A673 (cell line): ENCODE measurements around the gene CNOT1. TPM values are rescaled to one million over a fixed set of nuclear protein-coding genes. Genes with fewer than 3 reads are reported as not detected.

Experiments used
- BruUV-seq: library from RNA; stranded (reverse); fragments of 400-500 nt; replicated peaks from 2 replicates; lab custom pipeline; 2021; lab: Mats Ljungman, UMichigan
- CTCF ChIA-PET: fragments of 300-600 bp; sonication (Branson Sonifier 250); formaldehyde crosslinking; loops from one replicate; lab custom pipeline; 2022; ENCODE audit warnings: antibody characterized with exemption; lab: Charles Lee
- POLR2A ChIA-PET: fragments of 300-600 bp; sonication (Branson Sonifier 250); formaldehyde crosslinking; loops from one replicate; lab custom pipeline; 2022; ENCODE audit warnings: antibody characterized with exemption; ENCODE audit not compliant: low non-redundant PET; lab: Charles Lee
- DNase-seq: peaks from one replicate; pipeline ENCODE4 v3.0.0-alpha.2; 2015; ENCODE audit warnings: low spot score
- H3K27ac ChIP-seq: fragments of 200-600 bp; sonication (generic); 2 replicates; pipeline ENCODE4 v1.5.1; 2016; ENCODE audit warnings: mixed run types, low read depth, mild to moderate bottlenecking, mixed read lengths, antibody characterized with exemption, low read length; ENCODE audit not compliant: poor library complexity, severe bottlenecking
- H3K27me3 ChIP-seq: fragments of 200-600 bp; sonication (generic); replicated peaks from 2 replicates; pipeline ENCODE4 v1.6.1; 2017; ENCODE audit warnings: mixed run types, low read depth, mild to moderate bottlenecking, mixed read lengths, antibody characterized with exemption, low read length; ENCODE audit not compliant: insufficient read depth, poor library complexity
- H3K36me3 ChIP-seq: fragments of 200-600 bp; sonication (generic); 2 replicates; pipeline ENCODE4 v1.6.1; 2016; ENCODE audit warnings: mixed run types, mild to moderate bottlenecking, mixed read lengths, antibody characterized with exemption, low read length; ENCODE audit not compliant: insufficient read depth, poor library complexity, severe bottlenecking
- H3K4me1 ChIP-seq: fragments of 200-600 bp; sonication (generic); 2 replicates; pipeline ENCODE4 v1.6.1; 2017; ENCODE audit warnings: mixed run types, mild to moderate bottlenecking, mixed read lengths, antibody characterized with exemption, low read length; ENCODE audit not compliant: insufficient read depth, poor library complexity, severe bottlenecking
- H3K4me3 ChIP-seq: fragments of 200-600 bp; sonication (generic); 2 replicates; pipeline ENCODE4 v1.5.1; 2016; ENCODE audit warnings: low read depth, mixed run types, mild to moderate bottlenecking, mixed read lengths, low read length; ENCODE audit not compliant: poor library complexity, severe bottlenecking
- H3K9me3 ChIP-seq: fragments of 200-600 bp; sonication (generic); 2 replicates; pipeline ENCODE4 v1.6.1; 2016; ENCODE audit warnings: mixed run types, low read depth, mild to moderate bottlenecking, mixed read lengths, antibody characterized with exemption, low read length; ENCODE audit not compliant: poor library complexity, severe bottlenecking
- CTCF ChIP-seq: fragments of 300-800, 200-600 bp; sonication (generic); conservative IDR thresholded peaks from 2 replicates; pipeline ENCODE4 v1.5.1; 2017; ENCODE audit warnings: low read depth, mild to moderate bottlenecking, antibody characterized with exemption, low read length, moderate library complexity, mixed read lengths
- EZH2 ChIP-seq: fragments of 200-600 bp; sonication (generic); IDR thresholded peaks from 2 replicates; pipeline ENCODE4 v1.6.1; 2017; ENCODE audit warnings: borderline replicate concordance, low read depth, mild to moderate bottlenecking, mixed read lengths, antibody characterized with exemption, low read length; ENCODE audit not compliant: poor library complexity, severe bottlenecking
- intact Hi-C: fragments of 100-400 bp; cut with micrococcal nuclease; formaldehyde crosslinking; loops from one replicate; pipeline ENCODE4 v1.10.0; 2022; ENCODE audit not compliant: unreplicated experiment
- total RNA-seq: library from RNA; stranded (reverse); gene quantifications from 2 replicates; pipeline ENCODE4 v1.2.3, GENCODE V29; 2021

CNOT1 gene
- total RNA-seq, 1 experiment from 2014 or later = 255 TPM

DNA sequence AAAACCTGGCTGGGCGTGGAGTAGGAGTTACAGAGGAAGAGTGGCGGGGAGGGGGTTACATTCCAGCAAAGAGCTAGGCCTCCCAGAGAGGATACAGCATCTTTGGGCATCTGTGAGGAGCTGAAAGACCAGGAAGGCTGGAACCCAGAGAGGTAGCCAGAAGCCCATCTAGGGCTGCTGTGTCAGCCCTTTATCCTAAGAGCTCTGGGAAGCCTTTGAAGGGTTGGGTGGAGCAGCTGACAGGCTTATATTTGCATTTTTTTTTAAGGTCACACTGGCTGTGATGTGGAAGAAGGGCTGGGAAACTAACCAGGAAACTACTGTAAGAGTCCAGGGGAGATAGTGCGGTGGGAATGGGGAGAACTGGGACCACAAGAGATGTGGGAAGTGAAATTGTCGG lies 6.8 kb upstream of the CNOT1 start:
- DNase-seq = no peak
- no peak for TF ChIP-seq EZH2
- no peak for TF ChIP-seq CTCF
- no peaks in the 10 kb centered on the region for H3K4me1 ChIP-seq
- intact Hi-C loops = loop anchor here (10.0 kb wide), 1 partner anchor 302 kb away; no protein-coding TSS in a partner anchor
- BruUV-seq = no TSS peak
- no peak overlapping the region for H3K27ac ChIP-seq
- H3K9me3 ChIP-seq = no peaks in the 10 kb centered on the region
- CTCF ChIA-PET = no interaction called here
- POLR2A ChIA-PET = no interaction called here
- H3K4me3 ChIP-seq = no peak overlapping the region
- H3K36me3 ChIP-seq = no peaks in the 10 kb centered on the region
- no peaks in the 10 kb centered on the region for H3K27me3 ChIP-seq

GRCh38 chr16:58635502-58635901 lies 5.9 kb upstream of the CNOT1 start:
- Histone ChIP-seq H3K27ac (no peak overlapping the region), H3K4me3 (no peak overlapping the region), H3K4me1 (peaks cover 2% of the 10 kb centered on the region), H3K36me3 (no peaks in the 10 kb centered on the region), H3K9me3 (no peaks in the 10 kb centered on the region), H3K27me3 (no peaks in the 10 kb centered on the region)
- ChIA-PET POLR2A (no interaction called here), CTCF (no interaction called here)
- no peak for TF ChIP-seq CTCF
- no peak for TF ChIP-seq EZH2
- intact Hi-C loops = loop anchor here (10.0 kb wide), 1 partner anchor 301 kb away; no protein-coding TSS in a partner anchor
- no TSS peak for BruUV-seq
- no peak for DNase-seq

DNA sequence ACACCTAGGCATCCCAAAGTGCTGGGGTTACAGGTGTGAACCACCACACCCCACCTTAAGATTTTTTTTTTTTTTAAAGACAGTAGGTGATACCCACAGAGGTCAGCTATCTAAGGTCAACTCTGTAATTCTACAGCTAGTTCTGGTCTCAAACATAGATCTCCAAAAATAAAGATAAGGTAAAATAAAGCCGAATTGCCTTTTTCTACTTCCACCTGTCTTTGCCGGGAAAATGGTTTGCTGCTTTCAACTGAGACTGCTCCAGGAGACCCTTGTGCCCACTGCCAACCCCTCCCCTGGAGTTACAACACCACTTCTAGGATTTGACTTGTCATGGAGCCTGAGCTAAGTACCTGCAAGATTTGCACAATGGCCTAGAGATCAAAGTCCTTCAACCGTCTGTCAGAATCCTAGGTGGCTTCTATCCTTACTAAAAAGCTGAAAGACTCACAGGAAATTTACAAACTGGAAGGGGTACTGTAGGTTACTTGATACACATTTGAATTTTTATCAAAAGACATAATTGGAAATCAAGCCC lies 4.7 kb upstream of the CNOT1 start:
- POLR2A ChIA-PET = no interaction called here
- intact Hi-C loops = loop anchor here (5.0 to 10.0 kb wide), 2 partner anchors 242 to 300 kb away; partner anchors contain the start of gene GINS3
- Histone ChIP-seq H3K4me1 (peaks cover 3% of the 10 kb centered on the region), H3K27me3 (no peaks in the 10 kb centered on the region), H3K9me3 (no peaks in the 10 kb centered on the region), H3K4me3 (no peak overlapping the region), H3K36me3 (no peaks in the 10 kb centered on the region), H3K27ac (no peak overlapping the region)
- no peak for TF ChIP-seq CTCF
- TF ChIP-seq EZH2 = no peak
- no TSS peak for BruUV-seq
- CTCF ChIA-PET = no interaction called here
- no peak for DNase-seq
